GM10248 (cell line): ENCODE measurements around the gene VWA3B.

Experiments used
- CTCF ChIA-PET: fragments of 300-600 bp; sonication (Branson Sonifier 250); formaldehyde crosslinking; extraction: SDS; loops from one replicate; lab custom pipeline; 2021; ENCODE audit warnings: antibody characterized with exemption; lab: Yijun Ruan, JAX
- POLR2A ChIA-PET: fragments of 350-650 bp; sonication (Branson Sonifier 250); formaldehyde crosslinking; extraction: SDS; loops from one replicate; lab custom pipeline; 2020; ENCODE audit warnings: antibody characterized with exemption; lab: Yijun Ruan, JAX
- DNase-seq: peaks from one replicate; pipeline ENCODE4 v3.0.0; 2012; ENCODE audit errors: extremely low spot score
- TF ChIP-seq, protein P1 (sequence below): IDR thresholded peaks from 2 replicates; pipeline ENCODE4 v1.5.1; 2012; ENCODE audit warnings: mild to moderate bottlenecking, low read depth; ENCODE audit errors: extremely low read depth, missing control alignments, control extremely low read depth

VWA3B gene

DNA sequence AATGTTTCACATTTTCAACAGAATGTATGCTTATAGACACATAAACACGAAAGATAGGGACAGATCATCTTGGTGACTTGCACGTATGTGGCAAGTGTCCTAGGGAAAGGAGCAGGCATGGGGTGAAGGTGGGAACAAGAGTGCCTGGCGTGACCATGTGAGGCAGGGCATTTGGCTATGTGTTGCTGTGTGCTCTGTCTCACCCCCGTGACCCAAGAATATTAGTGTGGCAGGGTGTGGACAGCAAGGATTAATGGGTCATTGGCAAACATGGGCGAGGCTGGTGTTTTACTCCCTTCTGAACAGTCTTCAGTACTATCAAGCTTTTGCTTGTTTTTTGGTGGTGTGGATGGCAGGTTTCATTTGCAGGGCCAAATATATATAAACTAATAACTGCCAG lies 1.3 kb upstream of the VWA3B start:
- POLR2A ChIA-PET = no interaction called here
- CTCF ChIA-PET = interaction anchor here (1.6 kb wide), 1 partner anchor 29 kb away, joined by 3 read pairs; no protein-coding TSS in a partner anchor
- TF ChIP-seq, protein P1, sequence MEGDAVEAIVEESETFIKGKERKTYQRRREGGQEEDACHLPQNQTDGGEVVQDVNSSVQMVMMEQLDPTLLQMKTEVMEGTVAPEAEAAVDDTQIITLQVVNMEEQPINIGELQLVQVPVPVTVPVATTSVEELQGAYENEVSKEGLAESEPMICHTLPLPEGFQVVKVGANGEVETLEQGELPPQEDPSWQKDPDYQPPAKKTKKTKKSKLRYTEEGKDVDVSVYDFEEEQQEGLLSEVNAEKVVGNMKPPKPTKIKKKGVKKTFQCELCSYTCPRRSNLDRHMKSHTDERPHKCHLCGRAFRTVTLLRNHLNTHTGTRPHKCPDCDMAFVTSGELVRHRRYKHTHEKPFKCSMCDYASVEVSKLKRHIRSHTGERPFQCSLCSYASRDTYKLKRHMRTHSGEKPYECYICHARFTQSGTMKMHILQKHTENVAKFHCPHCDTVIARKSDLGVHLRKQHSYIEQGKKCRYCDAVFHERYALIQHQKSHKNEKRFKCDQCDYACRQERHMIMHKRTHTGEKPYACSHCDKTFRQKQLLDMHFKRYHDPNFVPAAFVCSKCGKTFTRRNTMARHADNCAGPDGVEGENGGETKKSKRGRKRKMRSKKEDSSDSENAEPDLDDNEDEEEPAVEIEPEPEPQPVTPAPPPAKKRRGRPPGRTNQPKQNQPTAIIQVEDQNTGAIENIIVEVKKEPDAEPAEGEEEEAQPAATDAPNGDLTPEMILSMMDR = no peak
- no peak for DNase-seq

GRCh38 chr2:98087447-98088020 lies 567 bp downstream of the VWA3B start:
- TF ChIP-seq, protein P1 = no peak
- ChIA-PET CTCF (interaction anchor here (0.6 to 1.2 kb wide), 4 partner anchors 8 to 391 kb away, joined by 3 read pairs; no protein-coding TSS in a partner anchor), POLR2A (no interaction called here)
- no peak for DNase-seq

DNA sequence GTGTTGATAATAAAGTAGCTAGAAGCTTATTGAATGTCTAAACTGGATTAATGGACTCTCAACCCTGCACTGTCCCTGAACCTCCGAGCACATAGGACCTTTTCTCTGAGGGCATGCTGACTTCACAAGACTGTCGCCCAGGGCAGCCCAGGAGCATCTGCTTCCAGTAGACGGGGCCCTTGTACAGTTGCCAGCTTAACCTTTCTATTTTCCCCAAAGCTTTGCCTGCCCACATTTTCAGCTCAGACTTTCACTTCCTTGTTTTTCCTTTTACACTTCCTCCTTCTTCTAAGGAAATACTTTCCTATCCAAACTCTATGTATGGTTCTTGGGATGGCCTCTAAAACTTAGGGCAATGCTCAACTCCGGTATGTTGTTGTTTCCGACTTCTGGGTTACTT lies 1.3 kb downstream of the VWA3B start:
- ChIA-PET CTCF (interaction anchor here (0.7 to 1.2 kb wide), 4 partner anchors 8 to 391 kb away, joined by 3 read pairs; no protein-coding TSS in a partner anchor), POLR2A (interaction anchor here (0.5 kb wide), 1 partner anchor 137 kb away, joined by 4 read pairs; no protein-coding TSS in a partner anchor)
- TF ChIP-seq, protein P1 = no peak
- peak; percentile 31 for DNase-seq

- TF ChIP-seq, protein P1 = no peak
- ChIA-PET CTCF (interaction anchor here (0.7 to 1.9 kb wide), 5 partner anchors 9 to 127 kb away, joined by 3 to 4 read pairs (median 3); no protein-coding TSS in a partner anchor), POLR2A (no interaction called here)
- no peak for DNase-seq
Observed at GRCh38 chr2:98089941-98090340, 3.0 kb downstream of the VWA3B start.

GRCh38 chr2:98090951-98091350 lies 4.0 kb downstream of the VWA3B start:
- TF ChIP-seq, protein P1 = no peak
- CTCF ChIA-PET = interaction anchor here (0.6 to 1.9 kb wide), 3 partner anchors 21 to 54 kb away, joined by 3 to 4 read pairs (median 3); no protein-coding TSS in a partner anchor
- POLR2A ChIA-PET = no interaction called here
- no peak for DNase-seq

- DNase-seq = no peak
- POLR2A ChIA-PET = no interaction called here
- CTCF ChIA-PET = interaction anchor here (1.4 kb wide), 1 partner anchor 11 kb away, joined by 4 read pairs; no protein-coding TSS in a partner anchor
- TF ChIP-seq, protein P1 = no peak
Observed at GRCh38 chr2:98091738-98092137, 4.8 kb downstream of the VWA3B start.
